T-helper 9 cell (primary cell): Measurements from ENCODE around the gene SCARF2.
A peak's percentile ranks its signal among the peaks of the same experiment; 100 is the strongest.
"Not testable (repeated sequence)": the region's sequence is repeated elsewhere in the genome, so short reads cannot be mapped to it uniquely, and the experiment has no call there.

Experiments
- DNase-seq: peaks from one replicate; pipeline ENCODE4 v3.0.0-alpha.2; 2020

Gene SCARF2

GRCh38 chr22:20406686-20407408 is 30.8 kb downstream of the SCARF2 start:
- DNase-seq, result no peak

GRCh38 chr22:20405931-20406685 is 31.5 kb downstream of the SCARF2 start:
- DNase-seq, result no peak

- no peak for DNase-seq
These were observed 32.2 kb downstream of the SCARF2 start for GRCh38 chr22:20405291-20405930.

GRCh38 chr22:20404881-20405280 is 32.7 kb downstream of the SCARF2 start:
- DNase-seq, result no peak

- no peak for DNase-seq
These were observed 33.9 kb downstream of the SCARF2 start for GRCh38 chr22:20403779-20404140.

- DNase-seq, result no peak
These were observed 34.5 kb downstream of the SCARF2 start for GRCh38 chr22:20402960-20403778.

GRCh38 chr22:20401376-20402014 is 36.1 kb downstream of the SCARF2 start:
- DNase-seq, result no peak

GRCh38 chr22:20400606-20401375 is 36.8 kb downstream of the SCARF2 start:
- DNase-seq, result no peak

- no peak for DNase-seq
These were observed 37.6 kb downstream of the SCARF2 start for GRCh38 chr22:20399866-20400605.

- DNase-seq, result no peak
These were observed 39.2 kb downstream of the SCARF2 start for GRCh38 chr22:20398420-20398819.

GRCh38 chr22:20397498-20397897 is 40.1 kb downstream of the SCARF2 start:
- no peak for DNase-seq

GRCh38 chr22:20396639-20397038 is 41.0 kb downstream of the SCARF2 start:
- DNase-seq, result no peak

GRCh38 chr22:20395907-20396287 is 41.7 kb downstream of the SCARF2 start:
- no peak for DNase-seq

- no peak for DNase-seq
These were observed 42.3 kb downstream of the SCARF2 start for GRCh38 chr22:20395181-20395906.

GRCh38 chr22:20393705-20394476 is 43.7 kb downstream of the SCARF2 start, which contains the start of gene ZNF74:
ZNF74 (plus strand) TSS chr22:20394151; CDS start chr22:20394629, 478 bp downstream.
- peak; percentile 72 for DNase-seq

- DNase-seq, result no peak
These were observed 44.5 kb downstream of the SCARF2 start for GRCh38 chr22:20392983-20393704.

- not testable (repeated sequence) for DNase-seq
These were observed 45.2 kb downstream of the SCARF2 start for GRCh38 chr22:20392365-20392881.

- DNase-seq, result no peak
These were observed 46.4 kb downstream of the SCARF2 start for GRCh38 chr22:20391222-20391621.
